CD4-positive, alpha-beta T cell treated with Interleukin-10 for 1 hour (primary cell): ENCODE data around the gene ING1.
A peak's percentile ranks its signal among the peaks of the same experiment; 100 is the strongest.
"Not testable (repeated sequence)": the region's sequence is repeated elsewhere in the genome, so short reads cannot be mapped to it uniquely, and the experiment has no call there.

ENCODE experiments used
- DNase-seq: peaks from one replicate; pipeline ENCODE4 v3.0.0-alpha.2; 2020

ING1 gene, protein sequence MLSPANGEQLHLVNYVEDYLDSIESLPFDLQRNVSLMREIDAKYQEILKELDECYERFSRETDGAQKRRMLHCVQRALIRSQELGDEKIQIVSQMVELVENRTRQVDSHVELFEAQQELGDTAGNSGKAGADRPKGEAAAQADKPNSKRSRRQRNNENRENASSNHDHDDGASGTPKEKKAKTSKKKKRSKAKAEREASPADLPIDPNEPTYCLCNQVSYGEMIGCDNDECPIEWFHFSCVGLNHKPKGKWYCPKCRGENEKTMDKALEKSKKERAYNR

DNA sequence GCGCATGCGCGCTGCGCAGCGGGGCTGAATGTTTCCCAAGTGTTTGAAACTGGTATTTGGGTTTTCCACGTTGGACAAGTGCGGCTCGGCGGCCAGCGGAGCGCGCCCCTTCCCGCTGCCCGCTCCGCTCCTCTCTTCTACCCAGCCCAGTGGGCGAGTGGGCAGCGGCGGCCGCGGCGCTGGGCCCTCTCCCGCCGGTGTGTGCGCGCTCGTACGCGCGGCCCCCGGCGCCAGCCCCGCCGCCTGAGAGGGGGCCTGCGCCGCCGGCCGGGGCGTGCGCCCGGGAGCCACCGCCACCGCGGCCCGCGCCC lies at the start of gene ING1:
TSS of gene ING1 (plus strand) at position 59 of the 311 bp plus-strand sequence. CDS start 450 bp downstream, outside the sequence.
- no peak for DNase-seq

DNA sequence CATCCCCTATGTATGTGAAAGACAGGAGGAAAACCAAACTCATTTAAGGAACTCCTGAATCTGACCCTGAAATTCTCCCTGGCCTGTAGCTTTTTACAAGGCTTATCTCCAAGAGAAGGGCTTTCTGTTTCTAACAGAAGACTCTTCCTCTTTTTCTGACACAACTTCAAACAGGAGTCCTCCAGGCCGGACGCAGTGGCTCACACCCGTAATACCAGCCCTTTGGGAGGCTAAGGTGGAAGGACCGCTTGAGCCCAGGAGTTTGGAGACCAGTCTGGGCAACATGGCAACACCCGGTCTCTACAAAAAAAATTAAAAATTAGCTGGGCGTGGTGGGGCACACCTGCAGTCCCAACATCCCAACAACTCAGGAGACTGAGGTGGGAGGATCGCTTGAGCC lies 49.5 kb upstream of the ING1 start:
- no peak for DNase-seq

DNA sequence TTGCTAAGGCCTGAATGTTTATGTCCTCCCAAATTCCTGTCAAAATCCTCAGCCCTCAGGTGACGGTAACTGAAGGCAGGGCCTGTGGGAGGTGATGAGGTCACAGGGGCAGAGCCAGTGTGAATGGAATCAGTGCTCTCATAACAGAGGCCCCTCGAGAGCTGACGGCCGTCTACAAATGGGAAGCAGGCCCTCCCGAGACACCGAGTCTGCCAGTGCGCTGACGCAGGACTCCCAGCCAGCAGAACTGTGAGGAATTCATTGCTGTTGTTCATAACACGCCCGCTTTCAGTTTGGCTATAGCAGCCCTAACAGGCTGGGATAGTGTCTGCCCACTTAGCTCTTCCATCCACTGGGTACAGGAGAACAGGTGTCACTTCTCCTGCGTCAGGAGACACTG lies 48.8 kb upstream of the ING1 start:
- no peak for DNase-seq

DNA sequence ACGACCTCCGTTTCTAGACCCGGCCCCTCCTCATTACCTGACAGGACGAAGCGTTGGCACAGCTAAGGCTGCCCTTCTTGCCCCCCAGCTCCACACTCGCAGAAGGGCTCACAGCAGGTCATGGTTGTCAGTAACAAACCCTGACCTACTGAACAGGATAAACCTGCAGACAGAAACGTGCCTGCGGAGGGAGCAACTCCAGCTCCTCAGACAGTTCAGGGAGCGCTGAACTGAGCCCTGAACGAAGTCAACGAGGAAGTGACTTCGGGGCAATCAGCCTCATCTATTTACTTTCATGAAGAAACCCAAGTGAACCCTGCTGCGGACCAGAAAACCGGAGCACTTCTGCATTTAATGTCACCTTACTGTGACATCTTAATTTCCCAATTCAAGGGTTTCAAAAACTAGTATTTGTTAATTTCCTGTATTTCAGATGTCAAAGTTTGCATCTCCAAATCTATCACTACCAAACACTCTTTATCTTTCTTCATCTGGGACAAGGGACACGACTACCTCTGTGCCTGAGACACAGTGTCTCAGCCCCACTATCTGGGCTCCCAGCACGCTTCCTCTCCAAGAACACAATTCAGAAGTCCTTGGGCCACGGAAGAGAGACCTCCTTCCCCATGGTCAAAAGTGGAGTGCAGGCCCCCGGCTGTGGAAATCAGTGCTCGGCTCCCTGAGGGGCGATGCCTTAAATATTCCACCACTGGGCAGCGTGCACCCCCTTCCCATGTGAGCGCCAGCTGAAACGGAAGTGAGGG lies 47.8 kb upstream of the ING1 start:
- DNase-seq: no peak

DNA sequence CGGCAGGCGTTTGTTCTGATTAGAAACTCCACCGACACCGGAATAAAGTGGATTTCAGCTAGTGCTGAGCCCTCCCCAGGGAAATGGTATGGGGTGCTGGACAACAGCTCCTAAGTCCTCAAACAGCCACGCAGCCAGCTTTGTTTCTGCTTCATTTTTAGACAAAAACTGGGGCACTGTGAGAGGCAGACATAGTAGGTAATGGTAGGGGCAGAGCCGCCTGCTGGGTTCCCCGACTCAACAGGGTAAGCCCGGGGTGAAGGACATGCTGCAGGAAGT lies 47.3 kb upstream of the ING1 start:
- no peak for DNase-seq

DNA sequence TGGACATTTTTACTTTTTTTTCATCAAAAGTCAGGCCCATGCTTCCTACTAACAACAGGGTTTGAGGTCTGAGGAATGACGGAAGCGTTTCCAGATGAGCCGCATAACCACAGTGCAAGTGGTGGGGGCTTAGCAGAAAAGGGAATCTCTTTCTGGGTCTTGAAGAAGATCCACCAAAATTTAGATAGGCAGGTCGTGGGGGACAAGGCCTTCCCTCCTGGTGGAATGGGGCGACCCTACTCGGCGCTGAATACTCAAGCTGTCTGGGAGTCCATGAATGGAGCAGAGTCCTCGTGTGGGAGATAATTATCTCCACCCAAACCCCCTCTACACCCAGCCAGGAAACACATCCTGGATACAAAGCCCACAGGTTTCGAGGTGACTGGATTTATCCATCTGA lies 44.5 kb upstream of the ING1 start:
- no peak for DNase-seq

DNA sequence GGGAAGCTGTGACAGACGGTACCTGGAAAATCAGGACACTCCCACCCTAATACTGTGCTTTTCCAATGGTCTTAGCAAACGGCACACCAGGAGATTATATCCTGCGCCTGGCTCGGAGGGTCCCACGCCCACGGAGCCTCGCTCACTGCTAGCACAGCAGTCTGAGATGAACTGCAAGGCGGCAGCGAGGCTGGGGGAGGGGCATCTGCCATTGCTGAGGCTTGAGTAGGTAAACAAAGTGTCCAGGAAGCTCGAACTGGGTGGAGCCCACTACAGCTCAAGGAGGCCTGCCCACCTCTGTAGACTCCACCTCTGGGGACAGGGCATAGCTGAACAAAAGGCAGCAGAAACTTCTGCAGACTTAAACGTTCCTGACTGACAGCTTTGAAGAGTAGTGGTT lies 43.7 kb upstream of the ING1 start:
- not testable (repeated sequence) for DNase-seq

DNA sequence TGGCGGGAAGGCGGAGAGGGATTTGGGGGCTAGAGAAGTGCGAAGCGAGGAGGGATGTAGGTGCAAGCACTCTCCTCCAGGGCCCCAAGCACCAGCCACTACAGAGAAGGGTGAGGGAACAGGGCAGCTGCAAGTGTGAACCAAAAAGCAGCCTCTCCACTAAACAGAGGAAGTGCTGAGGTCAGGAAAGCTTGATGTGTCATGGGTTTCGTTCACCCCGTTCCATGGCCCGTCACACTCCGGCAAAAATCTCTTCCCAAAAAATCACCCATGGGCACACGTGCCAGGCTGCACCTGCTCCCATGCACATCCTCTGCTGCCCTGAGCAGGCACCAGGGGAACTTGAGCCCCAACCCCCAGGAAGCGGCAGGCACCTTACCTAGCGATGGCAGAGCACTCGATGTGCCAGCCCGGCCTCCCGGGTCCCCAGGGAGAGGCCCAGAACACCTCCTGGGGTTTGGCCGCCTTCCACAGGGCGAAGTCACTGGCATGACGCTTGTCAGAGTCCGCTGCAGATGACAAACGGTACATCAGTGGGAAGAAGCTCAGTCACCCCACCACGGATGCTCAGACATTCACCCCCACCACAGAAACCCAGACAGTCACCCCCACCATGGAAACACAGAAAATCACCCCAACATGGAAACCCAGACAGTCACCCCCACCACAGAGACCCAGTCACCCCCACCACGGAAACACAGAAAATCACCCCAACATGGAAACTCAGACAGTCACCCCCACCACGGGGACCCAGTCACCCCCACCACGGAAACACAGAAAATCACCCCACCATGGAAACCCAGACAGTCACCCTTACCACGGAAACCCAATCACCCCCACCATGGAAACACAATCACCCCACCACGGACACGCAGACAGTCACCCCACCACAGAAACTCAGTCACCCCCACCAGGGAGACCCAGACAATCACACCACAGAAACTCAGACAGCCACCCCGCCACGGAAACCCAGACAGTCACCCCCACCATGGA lies 36.6 kb upstream of the ING1 start:
- no peak for DNase-seq

DNA sequence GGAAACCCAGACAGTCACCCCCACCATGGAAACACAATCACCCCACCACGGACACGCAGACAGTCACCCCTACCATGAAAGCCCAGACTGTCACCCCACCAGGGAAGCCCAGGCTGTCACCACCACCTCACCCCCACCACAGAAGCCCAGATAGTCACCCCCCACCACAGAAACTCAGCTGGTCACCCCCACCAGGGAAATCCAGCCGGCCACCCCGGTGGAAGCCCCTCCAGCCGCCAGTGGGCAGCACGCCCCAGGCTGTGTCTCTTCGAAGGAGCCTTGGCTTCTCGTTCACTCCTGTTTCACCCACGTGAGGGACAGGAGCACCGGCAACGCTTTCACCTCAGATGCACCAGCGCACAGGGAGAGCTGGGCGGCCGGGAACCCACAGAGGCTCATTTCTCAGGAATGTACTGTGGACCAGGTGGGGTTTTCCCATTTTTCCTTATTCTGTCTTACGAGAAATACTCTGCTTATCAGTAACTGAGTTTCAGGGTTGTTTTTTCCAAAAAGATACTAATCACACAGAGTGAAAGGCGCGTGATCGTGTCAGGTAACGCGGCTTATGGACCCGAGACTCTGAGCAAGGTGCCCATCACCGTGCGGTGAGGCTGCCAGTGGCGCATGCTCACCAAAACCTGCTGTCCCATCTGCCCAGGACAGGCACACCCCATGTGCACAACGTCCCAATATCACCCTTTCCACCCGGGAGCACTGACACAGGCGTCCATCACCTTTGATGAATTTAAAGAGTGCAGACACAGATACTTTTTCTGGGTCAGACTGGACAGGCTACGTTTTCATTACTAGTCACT lies 35.6 kb upstream of the ING1 start:
- DNase-seq: no peak

DNA sequence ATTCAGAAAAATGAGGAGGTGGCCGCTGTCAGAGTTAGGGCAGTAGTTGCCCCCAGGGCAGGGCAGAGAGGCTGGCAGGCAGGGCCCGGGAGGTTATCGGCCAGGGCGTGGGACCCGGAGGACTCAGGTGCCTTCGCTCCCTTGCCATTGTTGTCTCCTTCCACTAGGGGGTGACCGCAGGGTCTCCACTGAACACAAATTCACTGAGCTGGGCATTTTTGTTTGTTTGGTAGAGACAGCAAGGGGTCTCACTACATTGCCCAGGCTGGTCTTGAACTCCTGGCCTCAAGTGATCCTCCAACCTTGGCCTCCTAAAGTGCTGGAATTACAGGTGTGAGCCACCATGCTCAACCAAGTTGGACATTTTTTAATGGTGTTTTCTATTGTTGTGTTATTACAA lies 32.6 kb upstream of the ING1 start:
- peak; percentile 31 for DNase-seq

DNA sequence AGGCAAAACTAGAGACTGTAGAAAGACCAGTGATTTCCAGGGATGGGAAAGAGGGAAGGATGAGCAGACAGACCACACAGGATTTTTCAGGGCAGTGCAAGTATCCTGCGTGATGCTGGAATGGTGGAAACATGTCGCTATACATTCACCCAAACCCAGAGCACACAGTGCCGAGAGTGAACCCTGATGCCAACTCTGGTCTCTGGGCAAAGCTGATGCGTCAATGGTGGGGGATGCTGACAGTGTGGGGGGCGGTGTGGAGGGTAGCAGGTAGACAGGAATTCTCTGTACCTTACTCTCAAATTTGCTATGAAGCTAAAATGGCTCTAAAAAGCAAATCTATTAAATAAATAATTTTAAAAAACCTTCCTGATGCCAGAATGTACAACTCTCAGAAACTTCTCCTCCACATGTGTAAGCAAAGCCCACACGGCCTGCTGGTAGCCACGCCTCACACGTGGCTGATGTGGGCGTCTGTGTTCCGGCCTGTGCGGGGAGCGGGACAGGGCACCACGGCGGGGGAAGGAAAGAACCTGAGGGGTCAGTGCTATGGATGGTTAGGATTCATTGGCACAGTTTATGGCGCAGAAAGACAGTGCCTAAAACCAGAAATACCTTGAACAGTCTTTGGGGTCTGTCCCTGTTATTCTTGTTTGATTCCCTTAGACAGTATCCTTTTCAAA lies 31.5 kb upstream of the ING1 start:
- DNase-seq: no peak

DNA sequence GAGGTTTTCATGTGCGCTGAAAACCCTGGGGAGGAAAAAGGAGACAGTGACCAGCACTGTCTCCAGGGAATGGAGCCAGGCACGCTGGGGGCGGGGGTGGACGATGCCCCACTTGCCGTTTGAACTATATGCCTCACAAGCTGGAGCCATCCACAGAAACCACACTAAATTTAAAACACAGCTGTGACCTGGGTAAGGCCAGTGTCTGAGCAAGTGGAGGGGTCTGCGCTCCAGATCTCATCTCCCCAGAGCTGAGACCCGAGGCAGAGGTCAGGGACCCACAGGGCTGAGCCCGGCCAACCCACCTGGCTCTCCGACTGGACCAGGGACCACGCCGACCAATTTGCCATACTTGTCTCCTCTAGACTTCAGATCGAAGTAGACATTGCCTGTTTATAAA lies 30.8 kb upstream of the ING1 start:
- no peak for DNase-seq

DNA sequence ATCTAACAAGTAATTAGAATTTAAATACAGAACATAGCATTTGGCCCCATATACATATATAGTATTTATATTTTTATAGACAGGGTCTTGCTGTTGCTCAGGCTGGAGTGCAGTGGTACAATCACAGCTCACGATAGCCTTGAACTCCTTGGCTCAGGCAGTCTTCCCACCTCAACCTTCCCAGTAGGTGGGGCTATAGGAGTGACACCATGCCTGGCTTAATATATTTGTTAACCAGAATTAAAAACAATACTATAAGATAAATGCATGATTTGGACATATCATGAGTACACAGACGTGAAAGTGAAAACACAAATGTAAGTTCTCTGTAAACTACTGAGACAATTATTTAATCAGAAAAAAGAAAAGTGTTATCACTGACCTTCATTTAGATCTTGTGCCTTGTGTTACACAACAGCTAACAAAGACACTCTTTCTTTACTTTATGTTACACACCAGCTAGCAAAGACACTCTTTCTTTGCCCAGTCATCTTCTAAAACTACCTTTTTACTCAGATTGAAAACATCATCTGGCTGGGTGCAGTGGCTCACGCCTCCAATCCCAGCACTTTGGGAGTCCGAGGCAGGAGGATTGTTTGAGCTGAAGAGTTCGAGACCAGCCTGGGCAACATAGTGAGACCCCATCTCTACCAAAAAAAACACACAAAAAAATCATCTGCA lies 30.2 kb upstream of the ING1 start:
- peak; percentile 43 for DNase-seq

DNA sequence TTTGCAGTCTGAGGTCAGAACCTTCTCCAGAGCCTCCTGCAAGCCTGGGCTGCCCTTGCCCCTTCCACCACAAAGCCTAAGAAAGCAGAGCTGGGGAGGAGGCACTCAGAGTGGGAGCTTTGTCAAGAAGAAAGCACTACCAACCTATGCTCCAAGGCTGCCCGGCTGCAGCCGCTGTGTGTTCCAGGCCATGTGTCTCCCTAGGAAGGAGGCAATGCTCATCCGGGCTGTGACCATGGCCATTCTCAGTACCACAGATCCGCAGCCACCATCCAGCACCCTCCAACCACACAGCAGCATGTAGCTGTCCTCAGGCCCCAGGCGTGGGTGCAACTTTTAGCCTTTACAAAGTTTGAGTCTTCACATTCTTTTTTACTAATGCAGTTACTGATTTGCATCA lies 29.6 kb upstream of the ING1 start:
- DNase-seq: no peak

DNA sequence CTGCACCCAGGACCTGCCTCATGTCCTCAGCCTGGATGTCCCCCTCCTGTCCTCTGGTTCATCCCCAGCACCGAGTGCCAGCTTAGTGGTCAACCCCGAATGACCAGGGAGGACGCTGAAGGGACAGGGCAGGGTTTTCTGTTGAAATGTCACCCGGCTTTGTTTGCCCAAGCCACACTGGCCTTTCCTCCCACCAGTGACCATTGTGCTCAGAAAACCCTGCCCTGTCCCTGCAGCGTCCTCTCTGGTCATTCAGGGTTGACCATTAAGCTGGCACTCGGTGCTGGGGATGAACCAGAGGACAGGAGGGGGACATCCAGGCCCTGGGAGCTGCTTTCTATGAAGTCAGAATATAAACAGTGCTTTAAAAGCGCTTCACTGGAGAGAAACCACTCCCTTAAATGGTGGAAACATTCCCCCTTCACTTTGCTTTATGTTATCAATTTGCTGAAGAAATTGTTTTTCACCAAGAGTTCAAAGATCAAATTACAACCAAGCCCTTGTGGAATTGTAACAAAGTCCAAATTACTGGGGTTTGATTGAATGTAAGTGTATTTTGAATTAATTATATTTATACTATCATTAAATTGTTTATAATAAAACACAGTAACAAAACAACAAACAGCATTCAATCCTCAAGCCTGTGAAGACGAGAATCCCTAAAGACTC lies 29.0 kb upstream of the ING1 start:
- DNase-seq: no peak

DNA sequence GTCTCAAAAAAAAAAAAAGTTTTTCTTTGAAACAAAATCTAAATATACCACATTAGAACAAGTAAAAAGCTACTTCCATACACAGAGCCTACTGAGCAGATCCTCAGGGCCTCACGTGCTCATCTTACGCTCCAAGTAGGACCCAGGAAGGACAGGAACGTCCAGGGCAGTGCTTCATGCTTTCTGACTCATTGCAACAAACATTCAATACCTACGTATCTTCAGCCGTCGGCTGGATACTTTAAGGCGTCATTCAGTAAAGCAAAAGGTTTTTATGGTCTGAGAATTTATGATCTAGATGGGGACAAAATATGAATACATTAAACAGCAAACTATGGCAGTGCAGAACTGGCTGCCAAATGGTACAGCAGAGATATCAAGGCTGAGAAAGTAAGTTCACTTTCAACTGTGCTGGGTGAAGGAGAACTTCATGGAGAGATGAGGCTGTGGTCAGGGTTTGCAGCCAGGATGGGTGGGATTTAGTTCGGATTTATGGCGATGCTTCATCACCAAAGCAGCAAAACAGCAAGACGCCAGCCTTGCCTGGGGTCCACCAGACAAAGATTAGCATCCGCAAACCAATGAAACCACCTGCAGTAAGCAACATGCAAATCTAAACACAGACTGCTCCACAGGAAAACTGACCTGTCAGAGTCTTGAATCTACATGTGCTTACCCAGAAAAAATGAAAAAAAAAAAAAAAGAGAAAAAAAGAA lies 28.0 kb upstream of the ING1 start:
- DNase-seq: no peak

DNA sequence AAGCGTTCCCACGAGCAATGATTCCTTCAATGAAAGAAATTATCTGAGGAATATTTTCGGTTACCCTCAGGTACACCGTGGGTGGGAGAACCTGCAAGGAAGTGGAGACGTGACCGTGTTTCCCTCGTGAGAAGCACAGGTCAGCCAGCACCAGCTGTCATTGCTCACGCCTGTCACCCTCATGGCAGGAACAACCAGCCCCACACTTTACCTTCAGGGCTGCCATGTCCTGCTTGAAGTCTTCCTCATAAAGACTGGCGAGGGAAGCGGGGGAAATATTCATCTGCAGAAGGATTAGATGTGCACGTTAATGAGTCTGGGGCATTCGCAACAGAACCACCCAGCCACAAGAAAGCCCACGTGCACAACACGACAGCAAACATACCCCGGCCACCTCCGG lies 25.8 kb upstream of the ING1 start:
- no peak for DNase-seq

DNA sequence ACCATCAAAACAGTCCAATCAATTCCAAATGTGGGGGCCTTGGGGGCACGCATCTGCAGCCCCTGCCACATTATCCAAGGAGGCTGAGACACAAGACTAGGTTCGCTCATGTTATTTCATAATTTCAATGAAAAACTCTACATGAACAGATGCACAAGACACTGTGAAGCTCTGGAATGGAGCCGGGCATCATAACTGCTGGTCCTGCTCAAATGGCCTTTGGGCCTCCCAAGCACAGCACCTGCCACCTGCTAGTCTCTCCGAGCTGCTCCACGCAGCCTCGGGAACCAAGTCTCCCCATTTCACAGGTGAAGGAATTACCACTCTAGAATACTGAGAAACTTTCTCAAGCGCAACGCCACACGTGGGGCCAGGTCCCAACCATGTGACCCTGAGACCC lies 24.5 kb upstream of the ING1 start:
- no peak for DNase-seq

DNA sequence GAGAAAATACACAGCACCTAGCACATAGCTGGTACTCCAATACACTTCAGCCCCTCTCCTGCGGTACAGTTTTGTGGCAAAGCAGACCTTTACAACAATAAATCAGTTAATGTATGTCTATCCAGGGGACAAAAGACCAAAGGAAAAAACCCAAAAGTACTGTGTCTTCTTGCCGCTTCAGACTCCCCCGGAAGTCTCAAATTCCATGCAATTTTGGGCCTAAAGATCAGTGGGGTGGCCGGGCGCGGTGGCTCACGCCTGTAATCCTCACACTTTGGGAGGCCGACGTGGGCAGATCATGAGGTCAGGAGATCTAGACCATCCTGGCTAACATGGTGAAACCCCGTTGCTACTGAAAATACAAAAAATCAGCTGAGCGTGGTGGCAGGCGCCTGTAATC lies 23.8 kb upstream of the ING1 start:
- DNase-seq: no peak

DNA sequence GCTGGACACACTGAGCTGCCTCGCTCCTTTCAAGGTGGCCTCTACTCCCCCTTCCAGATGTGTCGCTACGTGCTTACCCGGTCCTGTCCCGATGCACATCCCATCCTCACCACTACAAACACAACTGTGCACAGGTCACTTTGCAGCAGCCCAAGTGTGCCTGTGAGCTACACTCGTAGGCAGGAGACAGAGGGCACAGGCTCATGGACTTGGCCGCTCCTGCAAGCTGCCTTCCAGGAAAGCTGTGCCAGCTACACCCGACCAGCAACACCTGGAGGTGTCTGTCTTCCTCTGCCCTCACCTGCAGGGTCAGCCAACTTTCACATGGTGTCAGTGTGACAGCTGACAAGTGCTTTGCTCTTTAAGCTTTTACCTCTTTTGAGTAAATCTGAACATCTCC lies 23.0 kb upstream of the ING1 start:
- no peak for DNase-seq

DNA sequence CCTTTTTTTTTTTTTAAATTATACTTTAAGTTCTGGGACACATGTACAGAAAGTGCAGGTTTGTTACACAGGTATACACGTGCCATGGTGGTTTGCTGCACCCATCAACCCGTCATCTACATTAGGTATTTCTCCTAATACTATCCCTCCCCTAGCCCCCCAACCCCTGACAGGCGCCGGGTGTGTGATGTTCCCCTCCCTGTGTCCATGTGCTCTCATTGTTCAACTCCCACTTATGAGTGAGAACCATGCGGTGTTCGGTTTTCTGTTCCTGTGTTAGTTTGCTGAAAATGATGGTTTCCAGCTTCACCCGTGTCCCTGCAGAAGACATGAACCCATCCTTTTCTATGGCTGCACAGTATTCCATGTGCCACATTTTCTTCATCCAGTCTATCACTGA lies 17.7 kb upstream of the ING1 start:
- not testable (repeated sequence) for DNase-seq
